Esophagus squamous epithelium (tissue), 5 donors: ENCODE results near the gene TEX261. TPM values are rescaled to one million over a fixed set of nuclear protein-coding genes. Genes with fewer than 3 reads are reported as not detected.

Experiments used
- DNase-seq: peaks from one replicate; lab custom pipeline; 2025; lab: John Stamatoyannopoulos, UW
- H3K27ac ChIP-seq, 4 donors: fragments of 200-600 bp; sonication (generic); one replicate each; pipeline ENCODE4 v1.5.1; 2016 to 2019; ENCODE audit warnings: mild to moderate bottlenecking in 1 of 4
- H3K27me3 ChIP-seq, 4 donors: fragments of 200-600 bp; sonication (generic); 1 replicate in 3 of 4; 2 replicates in 1 of 4; pipeline versions ENCODE4 v1.5.1 to v1.6.0; 2017 to 2021; ENCODE audit warnings: antibody characterized with exemption in 1 of 4
- H3K36me3 ChIP-seq, 3 donors: fragments of 200-600 bp; sonication (generic); one replicate each; pipeline ENCODE4 v1.5.1; 2016 to 2019
- H3K4me1 ChIP-seq, 3 donors: fragments of 200-600 bp; sonication (generic); one replicate each; pipeline ENCODE4 v1.5.1; 2017 to 2019
- H3K4me3 ChIP-seq, 4 donors: fragments of 200-600 bp; sonication (generic); 1 replicate in 3 of 4; 2 replicates in 1 of 4; pipeline ENCODE4 v1.5.1; 2016 to 2019; ENCODE audit warnings: mild to moderate bottlenecking in 2 of 4, moderate library complexity in 1 of 4
- H3K9me3 ChIP-seq, 3 donors: fragments of 200-600 bp; sonication (generic); one replicate each; pipeline ENCODE4 v1.5.1; 2016 to 2019
- POLR2A ChIP-seq, 4 donors: fragments of 450-650 bp; IDR thresholded peaks; one replicate each; pipeline ENCODE4 v1.6.1; 2017; ENCODE audit warnings: antibody characterized with exemption in 4 of 4, mild to moderate bottlenecking in 4 of 4, moderate library complexity in 3 of 4
- WGBS, 2 donors: methylation state at CpG; one replicate each; pipeline ENCODE4 v1.1.5; 2018; 5-methylcytosine and 5-hydroxymethylcytosine counted together
- intact Hi-C: fragments of 100-400 bp; cut with DNase I; formaldehyde crosslinking; loops from one replicate; pipeline ENCODE4 v1.15.0; 2022
- total RNA-seq, 4 donors: library from RNA; depleted of rRNA; stranded (reverse); fragments of >200 nt; gene quantifications; one replicate each; pipeline ENCODE4 v1.1.0, GENCODE V29; 2016
- TF ChIP-seq, protein P1 (sequence below), 6 experiments: fragments of 450-650 bp in 4 of 6; fragments of 200-600 bp in 2 of 6; sonication (generic) in 2 of 6; IDR thresholded peaks; one replicate each; pipeline ENCODE4 v1.5.1; 2016 to 2019; ENCODE audit warnings: antibody characterized with exemption in 6 of 6, mild to moderate bottlenecking in 4 of 6, moderate library complexity in 4 of 6
- donor health status: DM: yes; HTN: yes; CAD: no.

Gene TEX261
- total RNA-seq, 4 donors from 2014 or later = 22.6 to 33.3 (median 27.1) TPM

DNA sequence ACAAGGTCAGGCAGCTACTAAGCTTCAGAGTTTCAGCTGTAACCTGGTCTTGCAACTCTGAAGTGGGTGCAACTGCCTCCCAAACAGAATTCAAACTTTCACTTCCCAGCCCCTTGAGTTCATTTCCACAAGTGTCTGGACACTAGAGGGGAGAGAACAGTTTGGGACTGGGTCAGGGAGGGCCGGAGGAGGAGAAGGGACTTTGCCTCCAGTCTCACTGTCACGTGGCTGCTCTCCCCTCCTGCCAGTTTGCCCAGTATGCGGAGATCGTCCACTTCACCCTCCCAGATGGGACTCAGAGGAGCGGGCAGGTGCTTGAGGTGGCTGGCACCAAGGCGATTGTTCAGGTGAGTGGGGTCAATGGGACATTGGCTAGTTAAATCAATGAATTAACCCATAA, 36.9 kb downstream of the TEX261 start:
- Histone ChIP-seq H3K9me3 (no peaks in the 10 kb centered on the region), H3K4me1 (no peaks in the 10 kb centered on the region), H3K4me3 (no peak overlapping the region), H3K27ac (no peak overlapping the region), H3K27me3 (peaks cover 0 to 82% (median 0%) of the 10 kb centered on the region in 4 donors), H3K36me3 (no peaks in the 10 kb centered on the region)
- no peak for DNase-seq
- intact Hi-C loops = no loop called here
- TF ChIP-seq POLR2A (IDR thresholded peaks at IDR 0.05) = no peak
- TF ChIP-seq, protein P1, sequence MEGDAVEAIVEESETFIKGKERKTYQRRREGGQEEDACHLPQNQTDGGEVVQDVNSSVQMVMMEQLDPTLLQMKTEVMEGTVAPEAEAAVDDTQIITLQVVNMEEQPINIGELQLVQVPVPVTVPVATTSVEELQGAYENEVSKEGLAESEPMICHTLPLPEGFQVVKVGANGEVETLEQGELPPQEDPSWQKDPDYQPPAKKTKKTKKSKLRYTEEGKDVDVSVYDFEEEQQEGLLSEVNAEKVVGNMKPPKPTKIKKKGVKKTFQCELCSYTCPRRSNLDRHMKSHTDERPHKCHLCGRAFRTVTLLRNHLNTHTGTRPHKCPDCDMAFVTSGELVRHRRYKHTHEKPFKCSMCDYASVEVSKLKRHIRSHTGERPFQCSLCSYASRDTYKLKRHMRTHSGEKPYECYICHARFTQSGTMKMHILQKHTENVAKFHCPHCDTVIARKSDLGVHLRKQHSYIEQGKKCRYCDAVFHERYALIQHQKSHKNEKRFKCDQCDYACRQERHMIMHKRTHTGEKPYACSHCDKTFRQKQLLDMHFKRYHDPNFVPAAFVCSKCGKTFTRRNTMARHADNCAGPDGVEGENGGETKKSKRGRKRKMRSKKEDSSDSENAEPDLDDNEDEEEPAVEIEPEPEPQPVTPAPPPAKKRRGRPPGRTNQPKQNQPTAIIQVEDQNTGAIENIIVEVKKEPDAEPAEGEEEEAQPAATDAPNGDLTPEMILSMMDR (IDR thresholded peaks at IDR 0.05) = no peak
- 40 to 78% methylated on average over 1 to 5 of the region's 6 CpGs for WGBS, 2 donors

- no peak for DNase-seq
- Histone ChIP-seq H3K27me3 (peaks cover 0 to 81% (median 0%) of the 10 kb centered on the region in 4 donors), H3K36me3 (no peaks in the 10 kb centered on the region), H3K9me3 (no peaks in the 10 kb centered on the region), H3K27ac (no peak overlapping the region), H3K4me1 (no peaks in the 10 kb centered on the region), H3K4me3 (no peak overlapping the region)
- no peak for TF ChIP-seq POLR2A (IDR thresholded peaks at IDR 0.05)
- TF ChIP-seq, protein P1 (IDR thresholded peaks at IDR 0.05) = no peak
- intact Hi-C loops = no loop called here
- 74 to 95% methylated on average over 2 of the region's 2 CpGs for WGBS, 2 donors
These were observed 38.5 kb downstream of the TEX261 start for GRCh38 chr2:70956141-70956540.

DNA sequence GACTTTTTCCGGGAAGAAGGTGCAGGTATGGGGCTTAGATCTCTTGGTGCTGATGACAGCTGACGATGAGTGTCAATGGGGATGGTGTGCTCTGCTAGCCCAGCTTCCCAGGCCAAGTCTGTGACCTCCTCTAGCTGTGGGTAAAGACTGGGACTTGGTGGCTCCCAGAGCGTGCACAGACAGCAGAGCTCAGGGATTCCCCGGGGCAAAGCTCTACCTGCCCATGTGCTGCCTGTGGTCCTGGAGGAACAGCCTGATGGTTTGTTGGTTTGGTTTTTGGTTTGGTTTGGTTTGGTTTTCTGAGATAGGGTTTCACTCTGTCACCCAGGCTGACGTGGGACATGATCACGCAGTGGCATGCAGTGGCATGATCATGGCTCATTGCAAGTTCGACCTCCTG, 39.8 kb downstream of the TEX261 start:
- Histone ChIP-seq H3K36me3 (no peaks in the 10 kb centered on the region), H3K27me3 (peaks cover 0 to 69% (median 0%) of the 10 kb centered on the region in 4 donors), H3K9me3 (no peaks in the 10 kb centered on the region), H3K4me3 (no peak overlapping the region), H3K4me1 (no peaks in the 10 kb centered on the region), H3K27ac (no peak overlapping the region)
- intact Hi-C loops = no loop called here
- WGBS, 2 donors = 61 to 75% methylated on average over 4 to 7 of the region's 7 CpGs
- DNase-seq = no peak
- no peak for TF ChIP-seq POLR2A (IDR thresholded peaks at IDR 0.05)
- TF ChIP-seq, protein P1 (IDR thresholded peaks at IDR 0.05) = no peak

- Histone ChIP-seq H3K4me1 (peaks cover 0 to 17% (median 4%) of the 10 kb centered on the region in 3 donors), H3K9me3 (no peaks in the 10 kb centered on the region), H3K27me3 (peaks cover 0 to 53% (median 0%) of the 10 kb centered on the region in 4 donors), H3K4me3 (no peak overlapping the region), H3K36me3 (no peaks in the 10 kb centered on the region), H3K27ac (no peak overlapping the region)
- no peak for DNase-seq
- intact Hi-C loops = loop anchor here (5.0 kb wide), 1 partner anchor 87 kb away; no protein-coding TSS in a partner anchor
- TF ChIP-seq POLR2A (IDR thresholded peaks at IDR 0.05) = no peak
- TF ChIP-seq, protein P1 (IDR thresholded peaks at IDR 0.05) = no peak
- 75 to 78% methylated on average over 10 to 11 of the region's 11 CpGs for whole genome bisulfite sequencing, 2 donors
These were observed 45.6 kb downstream of the TEX261 start for GRCh38 chr2:70949086-70949485.

GRCh38 chr2:70948337-70949003, 46.2 kb downstream of the TEX261 start:
- Histone ChIP-seq H3K36me3 (no peaks in the 10 kb centered on the region), H3K4me1 (peaks cover 0 to 17% (median 4%) of the 10 kb centered on the region in 3 donors), H3K27ac (no peak overlapping the region), H3K9me3 (no peaks in the 10 kb centered on the region), H3K27me3 (peaks cover 0 to 57% (median 0%) of the 10 kb centered on the region in 4 donors), H3K4me3 (peak overlapping the region in 3 of 4 donors; percentile 33 to 56 (median 35))
- intact Hi-C loops = loop anchor here (5.0 kb wide), 1 partner anchor 86 kb away; no protein-coding TSS in a partner anchor
- DNase-seq = no peak
- no peak for TF ChIP-seq POLR2A (IDR thresholded peaks at IDR 0.05)
- TF ChIP-seq, protein P1 (IDR thresholded peaks at IDR 0.05) = peak; percentile 63 to 80 (median 72)
- WGBS, 2 donors = 3 to 6% methylated on average over 16 to 22 of the region's 27 CpGs
